Measurements from ENCODE around the gene SMIM13.

The SMIM13 gene

GRCh38 chr6:11162262-11162661 lies 68.6 kb downstream of the SMIM13 start:
- H3K4me2 ChIP-seq (ENCODE audit: low read length) = no peak overlapping the region
- H3K36me3 ChIP-seq (ENCODE audit: control insufficient read depth, low read length) = no peaks in the 10 kb centered on the region
- no peaks in the 10 kb centered on the region for H3K9me3 ChIP-seq (ENCODE audit: control insufficient read depth, insufficient read depth, low read length)
- no peaks in the 10 kb centered on the region for H3K79me2 ChIP-seq (ENCODE audit: control insufficient read depth, low read length)
- no peaks in the 10 kb centered on the region for H4K20me1 ChIP-seq (ENCODE audit: control insufficient read depth, insufficient read depth, low read depth, low read length)
- H3K27ac ChIP-seq (ENCODE audit: low read depth, low read length) = no peak overlapping the region
- H3K4me3 ChIP-seq (ENCODE audit: low read length) = no peak overlapping the region
- H3K4me1 ChIP-seq (ENCODE audit: control insufficient read depth, low read length) = no peaks in the 10 kb centered on the region
- H3K27me3 ChIP-seq (ENCODE audit: control insufficient read depth, low read length) = no peaks in the 10 kb centered on the region
- H3K9me2 ChIP-seq (replicated peaks; ENCODE audit: control insufficient read depth, low read length) = no peaks in the 10 kb centered on the region
- H3F3A ChIP-seq (ENCODE audit: control insufficient read depth, insufficient read depth) = no peaks in the 10 kb centered on the region
- TF ChIP-seq EZH2phosphoT487 (IDR thresholded peaks at IDR 0.05; ENCODE audit: borderline replicate concordance, low read length) = no peak
- TF ChIP-seq, protein P1, sequence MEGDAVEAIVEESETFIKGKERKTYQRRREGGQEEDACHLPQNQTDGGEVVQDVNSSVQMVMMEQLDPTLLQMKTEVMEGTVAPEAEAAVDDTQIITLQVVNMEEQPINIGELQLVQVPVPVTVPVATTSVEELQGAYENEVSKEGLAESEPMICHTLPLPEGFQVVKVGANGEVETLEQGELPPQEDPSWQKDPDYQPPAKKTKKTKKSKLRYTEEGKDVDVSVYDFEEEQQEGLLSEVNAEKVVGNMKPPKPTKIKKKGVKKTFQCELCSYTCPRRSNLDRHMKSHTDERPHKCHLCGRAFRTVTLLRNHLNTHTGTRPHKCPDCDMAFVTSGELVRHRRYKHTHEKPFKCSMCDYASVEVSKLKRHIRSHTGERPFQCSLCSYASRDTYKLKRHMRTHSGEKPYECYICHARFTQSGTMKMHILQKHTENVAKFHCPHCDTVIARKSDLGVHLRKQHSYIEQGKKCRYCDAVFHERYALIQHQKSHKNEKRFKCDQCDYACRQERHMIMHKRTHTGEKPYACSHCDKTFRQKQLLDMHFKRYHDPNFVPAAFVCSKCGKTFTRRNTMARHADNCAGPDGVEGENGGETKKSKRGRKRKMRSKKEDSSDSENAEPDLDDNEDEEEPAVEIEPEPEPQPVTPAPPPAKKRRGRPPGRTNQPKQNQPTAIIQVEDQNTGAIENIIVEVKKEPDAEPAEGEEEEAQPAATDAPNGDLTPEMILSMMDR (IDR thresholded peaks at IDR 0.05; ENCODE audit: low read depth, low read length, poor library complexity, severe bottlenecking) = no peak

GRCh38 chr6:11163932-11164331 lies 70.3 kb downstream of the SMIM13 start:
- Histone ChIP-seq H3F3A (ENCODE audit: control insufficient read depth, insufficient read depth) (no peaks in the 10 kb centered on the region), H3K4me3 (ENCODE audit: low read length) (no peak overlapping the region), H3K27ac (ENCODE audit: low read depth, low read length) (no peak overlapping the region), H3K27me3 (ENCODE audit: control insufficient read depth, low read length) (no peaks in the 10 kb centered on the region), H3K79me2 (ENCODE audit: control insufficient read depth, low read length) (no peaks in the 10 kb centered on the region), H3K9me2 (replicated peaks; ENCODE audit: control insufficient read depth, low read length) (no peaks in the 10 kb centered on the region), H3K4me2 (ENCODE audit: low read length) (no peak overlapping the region), H3K4me1 (ENCODE audit: control insufficient read depth, low read length) (no peaks in the 10 kb centered on the region), H3K9me3 (ENCODE audit: control insufficient read depth, insufficient read depth, low read length) (no peaks in the 10 kb centered on the region), H4K20me1 (ENCODE audit: control insufficient read depth, insufficient read depth, low read depth, low read length) (no peaks in the 10 kb centered on the region), H3K36me3 (ENCODE audit: control insufficient read depth, low read length) (no peaks in the 10 kb centered on the region)
- no peak for TF ChIP-seq EZH2phosphoT487 (IDR thresholded peaks at IDR 0.05; ENCODE audit: borderline replicate concordance, low read length)
- TF ChIP-seq, protein P1 (IDR thresholded peaks at IDR 0.05; ENCODE audit: low read depth, low read length, poor library complexity, severe bottlenecking) = no peak

DNA sequence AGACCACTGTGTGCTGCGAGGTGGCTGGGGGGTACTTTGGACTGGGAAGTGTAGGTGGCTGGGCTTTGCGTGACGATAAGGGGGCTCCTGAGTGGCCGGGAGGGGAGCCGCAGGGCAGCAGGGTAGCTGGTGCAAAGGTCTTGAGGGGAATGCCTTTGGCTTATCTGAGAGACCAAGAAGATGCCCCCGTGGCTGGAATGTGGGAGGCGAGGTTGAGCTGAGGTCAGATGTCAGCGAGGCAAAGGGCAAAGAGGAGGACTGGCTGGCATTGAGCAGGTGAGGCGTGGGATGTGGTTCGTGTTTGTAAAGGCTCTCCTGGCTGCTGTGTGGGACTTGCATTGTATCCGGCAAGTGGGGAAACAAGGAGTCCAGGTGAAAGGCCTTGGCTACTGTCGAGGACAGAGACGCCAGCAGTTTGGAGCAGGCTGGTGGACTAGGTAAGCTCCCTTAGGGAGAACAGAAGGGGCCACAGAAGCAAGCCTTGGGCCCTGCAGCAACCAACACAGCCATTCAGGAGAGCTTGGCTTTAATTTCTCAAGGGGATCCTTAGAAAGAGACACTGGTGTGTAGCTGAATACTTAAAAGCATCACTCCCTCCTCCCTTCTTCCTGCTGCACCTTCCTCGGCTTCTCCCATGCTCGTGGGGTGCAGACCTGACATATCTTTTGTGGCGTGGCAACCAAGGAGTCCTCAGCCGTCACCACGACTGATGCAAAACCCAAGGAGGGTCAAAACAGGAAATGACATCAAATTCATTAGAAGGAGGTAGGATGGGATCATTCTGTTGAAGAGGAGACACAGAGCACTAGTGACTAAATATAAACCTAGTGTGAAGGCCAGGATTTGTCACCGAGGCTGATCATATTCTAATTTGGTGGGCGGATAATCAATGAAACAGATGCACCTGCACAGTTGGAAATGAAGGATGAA lies 71.3 kb downstream of the SMIM13 start:
- no peaks in the 10 kb centered on the region for H3K27me3 ChIP-seq (ENCODE audit: control insufficient read depth, low read length)
- no peaks in the 10 kb centered on the region for H3K9me2 ChIP-seq (replicated peaks; ENCODE audit: control insufficient read depth, low read length)
- no peaks in the 10 kb centered on the region for H4K20me1 ChIP-seq (ENCODE audit: control insufficient read depth, insufficient read depth, low read depth, low read length)
- no peaks in the 10 kb centered on the region for H3K9me3 ChIP-seq (ENCODE audit: control insufficient read depth, insufficient read depth, low read length)
- no peak overlapping the region for H3K4me2 ChIP-seq (ENCODE audit: low read length)
- no peak for TF ChIP-seq EZH2phosphoT487 (IDR thresholded peaks at IDR 0.05; ENCODE audit: borderline replicate concordance, low read length)
- TF ChIP-seq, protein P1 (IDR thresholded peaks at IDR 0.05; ENCODE audit: low read depth, low read length, poor library complexity, severe bottlenecking) = no peak
- no peaks in the 10 kb centered on the region for H3K79me2 ChIP-seq (ENCODE audit: control insufficient read depth, low read length)
- H3F3A ChIP-seq (ENCODE audit: control insufficient read depth, insufficient read depth) = no peaks in the 10 kb centered on the region
- no peak overlapping the region for H3K27ac ChIP-seq (ENCODE audit: low read depth, low read length)
- no peaks in the 10 kb centered on the region for H3K36me3 ChIP-seq (ENCODE audit: control insufficient read depth, low read length)
- H3K4me1 ChIP-seq (ENCODE audit: control insufficient read depth, low read length) = no peaks in the 10 kb centered on the region
- no peak overlapping the region for H3K4me3 ChIP-seq (ENCODE audit: low read length)

Measured in DOHH2 (cell line).